Amniotic stem cell (primary cell): Measurements from ENCODE around the gene PAGE4.

Source experiments
- DNase-seq: peaks from one replicate; lab custom pipeline; 2025; lab: John Stamatoyannopoulos, UW

Gene PAGE4

DNA sequence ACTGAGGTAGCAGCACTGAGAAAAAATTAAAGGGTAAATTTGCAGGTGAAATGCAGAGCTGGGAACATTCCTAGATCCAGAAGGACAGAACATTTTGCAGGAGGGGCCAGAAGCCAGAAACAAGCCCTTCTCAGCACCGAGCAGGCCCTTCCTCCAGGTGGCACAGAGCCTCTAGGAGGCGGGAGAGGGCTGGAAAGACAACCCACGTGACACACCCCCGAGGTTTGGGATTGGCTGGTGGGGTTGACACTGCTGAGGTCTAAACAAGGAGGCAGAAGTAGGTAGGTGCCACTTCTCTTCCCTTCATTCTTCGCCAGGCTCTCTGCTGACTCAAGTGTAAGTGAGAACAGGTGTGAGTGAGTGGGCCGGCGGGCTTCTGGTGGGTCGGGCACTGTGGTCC, at the start of gene PAGE4:
Gene PAGE4, plus strand, starts transcription at position 288 of the 400 bp plus-strand sequence. CDS start 1,126 bp downstream, outside the sequence.
- no peak for DNase-seq

- DNase-seq, result no peak
Measured at GRCh38 chrX:49784747-49785280, 44.3 kb upstream of the PAGE4 start.

GRCh38 chrX:49792376-49792775, 36.7 kb upstream of the PAGE4 start:
- no peak for DNase-seq

GRCh38 chrX:49793686-49794085, 35.4 kb upstream of the PAGE4 start:
- DNase-seq, result no peak

- DNase-seq, result no peak
Measured at GRCh38 chrX:49799828-49800227, 29.3 kb upstream of the PAGE4 start.

DNA sequence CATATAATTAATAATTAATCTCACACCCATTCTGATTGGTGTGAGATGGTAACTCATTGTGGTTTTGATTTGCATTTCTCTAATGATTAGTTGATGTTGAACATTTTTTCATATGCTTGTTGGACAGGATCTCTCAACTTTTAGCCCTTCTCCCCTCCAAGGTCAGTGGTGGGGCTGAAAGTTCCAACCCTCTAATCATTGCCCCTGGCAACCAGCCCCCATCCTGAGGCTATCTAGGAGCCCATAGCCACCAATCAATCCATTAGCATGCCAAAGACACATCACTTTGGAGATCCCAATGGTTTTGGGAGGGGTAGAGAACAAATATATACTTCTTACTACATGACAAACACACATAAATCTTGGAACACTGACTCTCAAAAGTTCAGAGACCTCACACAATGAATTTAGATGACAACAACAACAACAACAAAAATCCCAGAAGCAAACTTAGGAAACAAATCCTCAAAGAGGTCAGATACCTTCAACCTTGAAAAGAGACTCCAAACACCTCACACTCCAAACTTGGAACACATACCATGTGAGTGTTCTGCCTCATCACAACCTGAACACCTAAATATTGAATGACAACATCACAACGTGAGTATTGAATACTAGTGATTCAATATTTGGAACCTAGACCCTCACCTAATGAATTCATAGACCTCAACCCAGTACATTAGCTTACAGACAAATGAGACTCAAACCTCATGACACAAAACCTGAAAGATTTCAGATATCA, 19.0 kb upstream of the PAGE4 start:
- DNase-seq, result no peak

- no peak for DNase-seq
Measured at GRCh38 chrX:49812177-49812576, 16.9 kb upstream of the PAGE4 start.

DNA sequence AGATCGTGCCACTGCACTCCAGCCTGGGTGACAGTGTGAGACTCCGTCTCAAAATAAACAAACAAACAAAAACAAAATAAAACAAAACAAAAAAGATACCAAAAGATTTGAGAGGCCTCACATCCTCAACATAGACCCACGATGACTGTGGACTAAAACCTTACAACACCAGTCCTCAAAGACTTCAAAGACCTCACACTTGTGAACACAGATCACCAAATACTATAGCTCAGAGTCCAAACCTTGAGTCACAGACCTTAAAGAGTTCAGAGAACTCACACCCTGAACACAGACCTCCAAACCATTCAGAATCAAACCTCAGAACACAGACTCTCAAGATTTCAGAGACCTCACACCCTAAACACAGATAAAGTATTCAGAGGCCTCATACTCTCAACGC, 12.7 kb upstream of the PAGE4 start:
- DNase-seq, result no peak

- no peak for DNase-seq
Measured at GRCh38 chrX:49838374-49838773, 9.3 kb downstream of the PAGE4 start.

GRCh38 chrX:49840679-49841078, 11.6 kb downstream of the PAGE4 start:
- no peak for DNase-seq

- DNase-seq, result no peak
Measured at GRCh38 chrX:49842621-49843020, 13.5 kb downstream of the PAGE4 start.

DNA sequence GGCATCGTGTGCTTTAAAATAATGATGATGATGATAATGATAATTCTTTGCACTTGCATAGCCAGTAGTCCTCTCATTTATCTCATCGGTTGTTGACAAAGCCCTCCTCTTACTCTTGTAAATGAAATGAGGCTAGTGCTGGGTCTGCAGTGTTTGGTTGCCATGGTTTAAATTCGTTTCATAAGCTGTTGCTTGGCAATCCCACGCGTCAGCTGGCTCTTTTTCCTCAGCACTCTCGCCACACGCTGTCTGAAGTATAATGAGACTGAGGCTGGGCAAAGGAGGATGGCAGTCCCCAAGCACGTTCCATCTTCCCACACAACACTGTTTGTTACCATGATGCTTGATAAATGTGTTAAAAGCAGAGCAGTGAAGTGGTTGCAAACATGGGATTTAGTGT, 15.5 kb downstream of the PAGE4 start:
- DNase-seq, result no peak

- DNase-seq, result no peak
Measured at GRCh38 chrX:49845701-49846403, 16.7 kb downstream of the PAGE4 start.

GRCh38 chrX:49846522-49846921, 17.4 kb downstream of the PAGE4 start:
- no peak for DNase-seq

DNA sequence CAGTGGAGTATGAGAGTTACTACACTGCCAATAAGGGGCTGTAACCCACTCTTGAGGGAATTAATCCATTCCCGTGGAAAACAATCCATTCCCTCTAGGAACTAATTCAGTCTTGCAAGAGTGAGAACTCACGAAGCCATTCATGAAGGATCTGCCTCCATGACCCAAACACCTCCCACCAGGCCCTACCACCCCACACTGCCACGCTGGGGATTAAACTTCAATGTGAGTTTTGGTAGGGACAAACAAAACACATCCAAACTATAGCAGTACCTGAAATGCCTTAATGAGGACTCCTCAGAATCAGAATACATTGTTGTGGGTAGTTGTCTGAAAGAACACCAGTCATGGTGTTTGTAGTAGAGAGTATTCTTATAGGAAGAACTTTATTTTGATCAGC, 19.2 kb downstream of the PAGE4 start:
- no peak for DNase-seq

DNA sequence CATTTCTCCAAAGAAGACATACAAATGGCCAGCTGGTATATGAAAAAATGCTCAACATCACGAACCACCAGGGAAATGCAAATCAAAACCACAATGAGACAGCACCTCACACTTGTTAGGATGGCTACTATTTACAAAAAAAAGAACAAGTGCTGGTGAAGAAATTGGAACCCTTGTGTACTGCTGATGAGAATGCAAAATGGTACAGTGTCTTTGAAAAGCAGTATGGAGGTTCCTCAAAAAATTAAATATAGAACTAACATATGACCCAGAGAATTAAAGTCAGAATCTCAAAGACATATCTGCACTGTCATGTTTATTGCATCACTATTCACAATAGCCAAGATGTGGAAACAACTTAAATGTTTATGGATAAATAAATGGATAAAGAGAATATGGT, 20.9 kb downstream of the PAGE4 start:
- no peak for DNase-seq

DNA sequence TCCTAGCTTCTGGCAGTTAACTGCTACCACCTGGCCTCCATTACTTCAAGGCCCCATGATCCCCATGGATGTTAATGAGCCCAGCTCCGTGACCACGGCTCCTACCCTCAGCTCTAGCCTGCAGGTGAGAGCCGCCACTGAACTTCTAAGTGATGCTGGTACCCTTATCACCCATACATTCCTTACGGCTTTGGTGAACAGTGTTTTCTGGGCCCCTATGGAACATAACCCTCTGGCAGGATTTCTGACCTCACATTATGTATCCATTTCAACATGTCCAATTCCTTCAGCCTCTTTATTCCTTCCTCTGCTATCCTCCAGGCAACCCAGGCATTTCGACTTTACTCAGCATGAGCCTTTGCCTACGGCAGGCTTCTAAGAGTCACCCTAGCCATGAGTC, 24.6 kb downstream of the PAGE4 start:
- DNase-seq, result no peak

DNA sequence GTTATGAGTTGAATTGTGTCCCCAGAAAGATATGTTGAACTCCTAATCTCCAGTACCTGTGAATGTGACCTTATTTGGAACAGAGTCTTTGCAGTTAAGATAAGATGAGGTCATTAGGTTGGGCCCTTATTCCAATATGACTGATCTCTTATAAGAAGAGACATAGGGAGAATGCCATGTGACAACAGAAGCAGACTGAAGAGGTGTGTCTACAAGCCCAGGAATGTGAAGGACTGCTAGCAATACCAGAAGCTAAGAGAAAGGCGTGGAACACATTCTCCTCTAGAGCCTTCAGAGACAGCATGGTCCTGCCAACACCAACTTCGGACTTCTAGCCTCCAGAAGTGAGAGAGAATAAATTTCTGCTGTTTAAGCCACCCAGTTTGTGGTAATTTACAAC, 27.7 kb downstream of the PAGE4 start:
- DNase-seq, result no peak

DNA sequence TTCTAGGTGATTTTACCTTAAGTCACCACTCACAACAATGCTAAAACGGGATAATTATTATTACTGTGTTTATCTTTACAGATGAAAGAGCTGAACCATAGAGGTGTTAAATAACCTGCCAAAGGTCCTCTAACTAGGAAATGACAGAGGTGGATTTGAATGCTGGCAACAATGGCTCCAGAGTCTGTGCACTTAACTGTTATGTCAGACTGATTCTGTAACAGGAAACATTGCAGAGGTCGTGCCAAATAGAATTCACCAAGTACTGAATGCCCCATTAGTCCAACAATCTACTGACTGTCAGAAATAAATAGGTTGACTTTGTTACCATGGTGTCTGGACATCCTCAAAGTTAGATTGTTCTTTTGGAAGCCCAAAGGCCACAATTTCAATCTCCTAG, 29.2 kb downstream of the PAGE4 start:
- no peak for DNase-seq

DNA sequence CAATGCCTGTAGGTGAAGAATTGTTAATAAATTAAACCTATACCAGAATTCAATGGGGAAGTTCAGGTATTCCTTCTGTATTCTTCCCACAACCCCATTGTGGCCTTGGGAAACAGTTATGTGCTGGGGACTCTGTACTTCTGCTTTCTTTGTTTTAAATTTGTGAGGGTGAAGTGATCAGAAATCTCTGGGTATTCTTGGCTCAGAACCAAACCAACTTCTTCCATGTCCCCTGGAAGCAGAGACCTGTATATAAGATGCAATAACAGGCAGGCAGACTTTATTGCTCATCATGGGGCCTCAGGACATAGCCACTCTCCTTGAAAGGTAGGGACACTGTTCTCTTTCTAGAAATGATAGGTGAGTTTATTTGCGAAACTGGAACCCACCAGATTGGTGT, 30.4 kb downstream of the PAGE4 start:
- DNase-seq, result no peak

DNA sequence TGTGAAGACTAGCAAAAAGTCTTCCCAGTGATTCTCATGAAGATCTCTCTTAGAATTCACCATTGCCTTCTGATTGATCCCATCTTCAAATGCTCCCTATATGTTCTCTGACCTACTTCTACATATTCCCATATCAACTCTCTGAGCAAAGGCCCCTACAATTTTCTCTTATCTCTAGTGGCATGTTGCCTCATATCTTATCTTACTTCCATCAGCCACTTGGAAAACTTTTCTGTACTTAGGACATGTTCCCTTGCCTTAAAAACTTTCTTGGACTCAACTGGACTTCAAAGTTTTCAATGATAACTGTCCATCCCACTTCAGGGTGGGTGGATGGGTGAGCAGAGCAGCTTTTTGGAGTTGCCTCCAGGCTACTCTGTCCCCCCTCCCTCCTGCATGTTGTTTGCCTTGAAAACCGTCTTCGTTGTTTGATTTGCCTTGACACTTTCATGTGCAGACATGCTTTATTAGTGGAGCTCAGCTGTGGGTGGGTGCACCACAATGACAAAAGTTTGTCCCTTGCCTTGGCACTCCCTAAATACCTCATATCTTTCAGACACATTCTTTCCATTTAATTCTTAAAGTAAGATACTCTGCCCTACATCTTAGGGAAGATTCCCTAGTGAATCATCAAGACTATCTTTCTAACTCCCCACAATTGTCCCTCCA, 31.9 kb downstream of the PAGE4 start:
- DNase-seq, result no peak

- no peak for DNase-seq
Measured at GRCh38 chrX:49862093-49862492, 33.0 kb downstream of the PAGE4 start.

DNA sequence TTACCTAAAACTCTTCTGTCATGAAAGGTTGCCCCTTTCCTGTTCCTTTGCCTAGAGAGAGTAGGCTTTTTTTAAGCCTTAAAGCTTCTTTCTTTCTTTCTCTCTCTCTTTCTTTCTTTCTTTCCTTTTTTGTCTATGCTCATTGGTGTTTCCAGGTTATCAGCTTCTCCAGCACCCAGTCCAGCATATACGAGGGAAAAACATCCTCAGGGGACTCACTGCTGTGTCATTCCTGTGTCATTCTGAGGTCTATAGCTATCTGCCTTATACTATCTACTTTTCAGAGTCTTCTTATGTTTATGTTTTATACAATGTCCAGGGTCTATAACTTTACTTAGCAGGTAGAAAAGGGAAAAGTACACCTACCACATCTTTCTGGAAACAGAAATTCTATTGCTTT, 39.6 kb downstream of the PAGE4 start:
- no peak for DNase-seq
